ENCODE data around the gene TRIM44.
"Not testable (repeated sequence)": the region's sequence is repeated elsewhere in the genome, so short reads cannot be mapped to it uniquely, and the experiment has no call there.

The TRIM44 gene

GRCh38 chr11:35752115-35752514 lies 89.5 kb downstream of the TRIM44 start:
- DNase-seq, result no peak
- TF ChIP-seq POLR2A (IDR thresholded peaks at IDR 0.05; ENCODE audit: low read length), result no peak
- TF ChIP-seq GATA1 (IDR thresholded peaks at IDR 0.05; ENCODE audit: low read depth, low read length), result no peak

- DNase-seq, result not testable (repeated sequence)
Measured at GRCh38 chr11:35753573-35753972, 91.0 kb downstream of the TRIM44 start.

GRCh38 chr11:35759951-35760350 lies 97.4 kb downstream of the TRIM44 start:
- not testable (repeated sequence) for DNase-seq

- TF ChIP-seq GATA1 (IDR thresholded peaks at IDR 0.05; ENCODE audit: low read depth, low read length), result no peak
- no peak for TF ChIP-seq POLR2A (IDR thresholded peaks at IDR 0.05; ENCODE audit: low read length)
- DNase-seq, result no peak
Measured at GRCh38 chr11:35761899-35762298, 99.3 kb downstream of the TRIM44 start.

- TF ChIP-seq GATA1 (IDR thresholded peaks at IDR 0.05; ENCODE audit: low read depth, low read length) (no peak), POLR2A (IDR thresholded peaks at IDR 0.05; ENCODE audit: low read length) (no peak)
- DNase-seq, result no peak
Measured at GRCh38 chr11:35763301-35763700, 100.7 kb downstream of the TRIM44 start.

- no peak for TF ChIP-seq POLR2A (IDR thresholded peaks at IDR 0.05; ENCODE audit: low read length)
- DNase-seq, result no peak
Measured at GRCh38 chr11:35763765-35764164, 101.2 kb downstream of the TRIM44 start.

GRCh38 chr11:35764417-35764816 lies 101.8 kb downstream of the TRIM44 start:
- DNase-seq, result no peak
- TF ChIP-seq POLR2A (IDR thresholded peaks at IDR 0.05; ENCODE audit: low read length), result no peak
- TF ChIP-seq GATA1 (IDR thresholded peaks at IDR 0.05; ENCODE audit: low read depth, low read length), result no peak

GRCh38 chr11:35765211-35765610 lies 102.6 kb downstream of the TRIM44 start:
- no peak for TF ChIP-seq POLR2A (IDR thresholded peaks at IDR 0.05; ENCODE audit: low read length)
- TF ChIP-seq GATA1 (IDR thresholded peaks at IDR 0.05; ENCODE audit: low read depth, low read length), result no peak
- DNase-seq, result no peak

- DNase-seq, result no peak
- no peak for TF ChIP-seq GATA1 (IDR thresholded peaks at IDR 0.05; ENCODE audit: low read depth, low read length)
- no peak for TF ChIP-seq POLR2A (IDR thresholded peaks at IDR 0.05; ENCODE audit: low read length)
Measured at GRCh38 chr11:35766651-35767050, 104.1 kb downstream of the TRIM44 start.

GRCh38 chr11:35770425-35770824 lies 107.8 kb downstream of the TRIM44 start:
- DNase-seq, result not testable (repeated sequence)

- DNase-seq, result no peak
- TF ChIP-seq GATA1 (IDR thresholded peaks at IDR 0.05; ENCODE audit: low read depth, low read length) (no peak), POLR2A (IDR thresholded peaks at IDR 0.05; ENCODE audit: low read length) (no peak)
Measured at GRCh38 chr11:35771722-35772121, 109.1 kb downstream of the TRIM44 start.

- DNase-seq, result not testable (repeated sequence)
Measured at GRCh38 chr11:35777241-35777640, 114.7 kb downstream of the TRIM44 start.

- not testable (repeated sequence) for DNase-seq
Measured at GRCh38 chr11:35778943-35779342, 116.4 kb downstream of the TRIM44 start.

- DNase-seq, result no peak
Measured at GRCh38 chr11:35779409-35779808, 116.8 kb downstream of the TRIM44 start.

GRCh38 chr11:35780951-35781860 lies 118.6 kb downstream of the TRIM44 start:
- TF ChIP-seq POLR2A (IDR thresholded peaks at IDR 0.05; ENCODE audit: low read length) (no peak), GATA1 (IDR thresholded peaks at IDR 0.05; ENCODE audit: low read depth, low read length) (no peak)
- DNase-seq, result no peak

More at GRCh38 chr11:35779409-35779808, 116.8 kb downstream of the TRIM44 start:
- TF ChIP-seq POLR2A (IDR thresholded peaks at IDR 0.05; ENCODE audit: low read length) (no peak), GATA1 (IDR thresholded peaks at IDR 0.05; ENCODE audit: low read depth, low read length) (no peak)
